Activated T-helper 1 cell treated with Interleukin-2 at 50 U/mL for 16 hours (primary cell): Measurements from ENCODE around the gene ABI3BP.
"Not testable (repeated sequence)": the region's sequence is repeated elsewhere in the genome, so short reads cannot be mapped to it uniquely, and the experiment has no call there.

ENCODE experiments used
- DNase-seq: peaks from one replicate; pipeline ENCODE4 v3.0.0-alpha.2; 2020; ENCODE audit warnings: low read depth

The ABI3BP gene

GRCh38 chr3:100946096-100946495 is 47.1 kb downstream of the ABI3BP start:
- DNase-seq = not testable (repeated sequence)

GRCh38 chr3:100941451-100941850 is 51.8 kb downstream of the ABI3BP start:
- DNase-seq = no peak

- DNase-seq = no peak
These were observed 52.2 kb downstream of the ABI3BP start for GRCh38 chr3:100941041-100941440.

- no peak for DNase-seq
These were observed 56.3 kb downstream of the ABI3BP start for GRCh38 chr3:100936931-100937330.

- no peak for DNase-seq
These were observed 60.7 kb downstream of the ABI3BP start for GRCh38 chr3:100932491-100932890.

- no peak for DNase-seq
These were observed 64.4 kb downstream of the ABI3BP start for GRCh38 chr3:100928638-100929428.

GRCh38 chr3:100927775-100928174 is 65.4 kb downstream of the ABI3BP start:
- no peak for DNase-seq

GRCh38 chr3:100915706-100916495 is 77.3 kb downstream of the ABI3BP start:
- no peak for DNase-seq

GRCh38 chr3:100913870-100914648 is 79.2 kb downstream of the ABI3BP start:
- DNase-seq = no peak

- DNase-seq = no peak
These were observed 80.2 kb downstream of the ABI3BP start for GRCh38 chr3:100912976-100913545.

- DNase-seq = no peak
These were observed 80.7 kb downstream of the ABI3BP start for GRCh38 chr3:100912571-100912970.

- DNase-seq = no peak
These were observed 81.3 kb downstream of the ABI3BP start for GRCh38 chr3:100911956-100912355.

- no peak for DNase-seq
These were observed 82.2 kb downstream of the ABI3BP start for GRCh38 chr3:100910986-100911385.

- no peak for DNase-seq
These were observed 90.6 kb downstream of the ABI3BP start for GRCh38 chr3:100902572-100902971.

GRCh38 chr3:100900671-100901335 is 92.4 kb downstream of the ABI3BP start:
- no peak for DNase-seq

- DNase-seq = no peak
These were observed 93.7 kb downstream of the ABI3BP start for GRCh38 chr3:100899440-100900091.

GRCh38 chr3:100898681-100899080 is 94.5 kb downstream of the ABI3BP start:
- DNase-seq = no peak

- DNase-seq = no peak
These were observed 96.2 kb downstream of the ABI3BP start for GRCh38 chr3:100896994-100897393.

- no peak for DNase-seq
These were observed 99.6 kb downstream of the ABI3BP start for GRCh38 chr3:100893590-100893989.

- no peak for DNase-seq
These were observed 100.1 kb downstream of the ABI3BP start for GRCh38 chr3:100893108-100893507.

GRCh38 chr3:100891827-100892226 is 101.4 kb downstream of the ABI3BP start:
- no peak for DNase-seq
